GM12864 (cell line): Measurements from ENCODE around the gene CEACAM5.
A peak's percentile ranks its signal among the peaks of the same experiment; 100 is the strongest.

ENCODE experiments used
- DNase-seq: peaks from one replicate; pipeline ENCODE4 v3.0.0-alpha.2; 2011; ENCODE audit warnings: low read depth
- H3K4me3 ChIP-seq: 2 replicates; pipeline ENCODE4 v1.5.1; 2011; ENCODE audit warnings: mild to moderate bottlenecking, low read depth, low read length, control low read depth
- CTCF ChIP-seq: IDR thresholded peaks from 2 replicates; pipeline ENCODE4 v1.5.1; 2011; ENCODE audit warnings: low read depth, mild to moderate bottlenecking, moderate library complexity, low read length, control low read depth, inconsistent platforms; ENCODE audit errors: missing control alignments

CEACAM5 gene

DNA sequence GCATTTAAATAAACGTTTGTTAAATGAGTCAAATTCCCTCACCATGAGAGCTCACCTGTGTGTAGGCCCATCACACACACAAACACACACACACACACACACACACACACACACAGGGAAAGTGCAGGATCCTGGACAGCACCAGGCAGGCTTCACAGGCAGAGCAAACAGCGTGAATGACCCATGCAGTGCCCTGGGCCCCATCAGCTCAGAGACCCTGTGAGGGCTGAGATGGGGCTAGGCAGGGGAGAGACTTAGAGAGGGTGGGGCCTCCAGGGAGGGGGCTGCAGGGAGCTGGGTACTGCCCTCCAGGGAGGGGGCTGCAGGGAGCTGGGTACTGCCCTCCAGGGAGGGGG, 8.5 kb upstream of the CEACAM5 start:
- no peak for TF ChIP-seq CTCF
- DNase-seq: no peak
- no peak overlapping the region for H3K4me3 ChIP-seq

DNA sequence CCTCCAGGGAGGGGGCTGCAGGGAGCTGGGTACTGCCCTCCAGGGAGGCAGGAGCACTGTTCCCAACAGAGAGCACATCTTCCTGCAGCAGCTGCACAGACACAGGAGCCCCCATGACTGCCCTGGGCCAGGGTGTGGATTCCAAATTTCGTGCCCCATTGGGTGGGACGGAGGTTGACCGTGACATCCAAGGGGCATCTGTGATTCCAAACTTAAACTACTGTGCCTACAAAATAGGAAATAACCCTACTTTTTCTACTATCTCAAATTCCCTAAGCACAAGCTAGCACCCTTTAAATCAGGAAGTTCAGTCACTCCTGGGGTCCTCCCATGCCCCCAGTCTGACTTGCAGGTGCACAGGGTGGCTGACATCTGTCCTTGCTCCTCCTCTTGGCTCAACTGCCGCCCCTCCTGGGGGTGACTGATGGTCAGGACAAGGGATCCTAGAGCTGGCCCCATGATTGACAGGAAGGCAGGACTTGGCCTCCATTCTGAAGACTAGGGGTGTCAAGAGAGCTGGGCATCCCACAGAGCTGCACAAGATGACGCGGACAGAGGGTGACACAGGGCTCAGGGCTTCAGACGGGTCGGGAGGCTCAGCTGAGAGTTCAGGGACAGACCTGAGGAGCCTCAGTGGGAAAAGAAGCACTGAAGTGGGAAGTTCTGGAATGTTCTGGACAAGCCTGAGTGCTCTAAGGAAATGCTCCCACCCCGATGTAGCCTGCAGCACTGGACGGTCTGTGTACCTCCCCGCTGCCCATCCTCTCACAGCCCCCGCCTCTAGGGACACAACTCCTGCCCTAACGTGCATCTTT, 7.8 kb upstream of the CEACAM5 start:
- TF ChIP-seq CTCF: no peak
- no peak for DNase-seq
- H3K4me3 ChIP-seq: no peak overlapping the region

- peak; percentile 65 for TF ChIP-seq CTCF
- no peak for DNase-seq
- no peak overlapping the region for H3K4me3 ChIP-seq
Observed at GRCh38 chr19:41701401-41702075, 6.9 kb upstream of the CEACAM5 start.

DNA sequence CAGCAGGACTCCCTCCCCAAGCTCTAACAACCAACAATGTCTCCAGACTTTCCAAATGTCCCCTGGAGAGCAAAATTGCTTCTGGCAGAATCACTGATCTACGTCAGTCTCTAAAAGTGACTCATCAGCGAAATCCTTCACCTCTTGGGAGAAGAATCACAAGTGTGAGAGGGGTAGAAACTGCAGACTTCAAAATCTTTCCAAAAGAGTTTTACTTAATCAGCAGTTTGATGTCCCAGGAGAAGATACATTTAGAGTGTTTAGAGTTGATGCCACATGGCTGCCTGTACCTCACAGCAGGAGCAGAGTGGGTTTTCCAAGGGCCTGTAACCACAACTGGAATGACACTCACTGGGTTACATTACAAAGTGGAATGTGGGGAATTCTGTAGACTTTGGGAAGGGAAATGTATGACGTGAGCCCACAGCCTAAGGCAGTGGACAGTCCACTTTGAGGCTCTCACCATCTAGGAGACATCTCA, 6.2 kb upstream of the CEACAM5 start:
- TF ChIP-seq CTCF: no peak
- no peak overlapping the region for H3K4me3 ChIP-seq
- DNase-seq: no peak

GRCh38 chr19:41703602-41704293, 4.7 kb upstream of the CEACAM5 start:
- no peak for TF ChIP-seq CTCF
- H3K4me3 ChIP-seq: no peak overlapping the region
- DNase-seq: no peak

DNA sequence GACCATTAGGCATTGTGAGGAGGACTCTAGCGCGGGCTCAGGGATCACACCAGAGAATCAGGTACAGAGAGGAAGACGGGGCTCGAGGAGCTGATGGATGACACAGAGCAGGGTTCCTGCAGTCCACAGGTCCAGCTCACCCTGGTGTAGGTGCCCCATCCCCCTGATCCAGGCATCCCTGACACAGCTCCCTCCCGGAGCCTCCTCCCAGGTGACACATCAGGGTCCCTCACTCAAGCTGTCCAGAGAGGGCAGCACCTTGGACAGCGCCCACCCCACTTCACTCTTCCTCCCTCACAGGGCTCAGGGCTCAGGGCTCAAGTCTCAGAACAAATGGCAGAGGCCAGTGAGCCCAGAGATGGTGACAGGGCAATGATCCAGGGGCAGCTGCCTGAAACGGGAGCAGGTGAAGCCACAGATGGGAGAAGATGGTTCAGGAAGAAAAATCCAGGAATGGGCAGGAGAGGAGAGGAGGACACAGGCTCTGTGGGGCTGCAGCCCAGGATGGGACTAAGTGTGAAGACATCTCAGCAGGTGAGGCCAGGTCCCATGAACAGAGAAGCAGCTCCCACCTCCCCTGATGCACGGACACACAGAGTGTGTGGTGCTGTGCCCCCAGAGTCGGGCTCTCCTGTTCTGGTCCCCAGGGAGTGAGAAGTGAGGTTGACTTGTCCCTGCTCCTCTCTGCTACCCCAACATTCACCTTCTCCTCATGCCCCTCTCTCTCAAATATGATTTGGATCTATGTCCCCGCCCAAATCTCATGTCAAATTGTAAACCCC, 2.8 kb upstream of the CEACAM5 start:
- no peak overlapping the region for H3K4me3 ChIP-seq
- no peak for DNase-seq
- no peak for TF ChIP-seq CTCF
